ENCODE results near the gene LHFPL6.

Gene LHFPL6

GRCh38 chr13:39365879-39366278 lies 237.1 kb downstream of the LHFPL6 start:
- TF ChIP-seq, protein P1, sequence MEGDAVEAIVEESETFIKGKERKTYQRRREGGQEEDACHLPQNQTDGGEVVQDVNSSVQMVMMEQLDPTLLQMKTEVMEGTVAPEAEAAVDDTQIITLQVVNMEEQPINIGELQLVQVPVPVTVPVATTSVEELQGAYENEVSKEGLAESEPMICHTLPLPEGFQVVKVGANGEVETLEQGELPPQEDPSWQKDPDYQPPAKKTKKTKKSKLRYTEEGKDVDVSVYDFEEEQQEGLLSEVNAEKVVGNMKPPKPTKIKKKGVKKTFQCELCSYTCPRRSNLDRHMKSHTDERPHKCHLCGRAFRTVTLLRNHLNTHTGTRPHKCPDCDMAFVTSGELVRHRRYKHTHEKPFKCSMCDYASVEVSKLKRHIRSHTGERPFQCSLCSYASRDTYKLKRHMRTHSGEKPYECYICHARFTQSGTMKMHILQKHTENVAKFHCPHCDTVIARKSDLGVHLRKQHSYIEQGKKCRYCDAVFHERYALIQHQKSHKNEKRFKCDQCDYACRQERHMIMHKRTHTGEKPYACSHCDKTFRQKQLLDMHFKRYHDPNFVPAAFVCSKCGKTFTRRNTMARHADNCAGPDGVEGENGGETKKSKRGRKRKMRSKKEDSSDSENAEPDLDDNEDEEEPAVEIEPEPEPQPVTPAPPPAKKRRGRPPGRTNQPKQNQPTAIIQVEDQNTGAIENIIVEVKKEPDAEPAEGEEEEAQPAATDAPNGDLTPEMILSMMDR (IDR thresholded peaks at IDR 0.05; ENCODE audit: low read depth, low read length, missing control alignments): no peak
- no peak overlapping the region for H3K4me3 ChIP-seq (ENCODE audit: low read depth, low read length)
- no peak for DNase-seq (ENCODE audit: low read depth)

DNA sequence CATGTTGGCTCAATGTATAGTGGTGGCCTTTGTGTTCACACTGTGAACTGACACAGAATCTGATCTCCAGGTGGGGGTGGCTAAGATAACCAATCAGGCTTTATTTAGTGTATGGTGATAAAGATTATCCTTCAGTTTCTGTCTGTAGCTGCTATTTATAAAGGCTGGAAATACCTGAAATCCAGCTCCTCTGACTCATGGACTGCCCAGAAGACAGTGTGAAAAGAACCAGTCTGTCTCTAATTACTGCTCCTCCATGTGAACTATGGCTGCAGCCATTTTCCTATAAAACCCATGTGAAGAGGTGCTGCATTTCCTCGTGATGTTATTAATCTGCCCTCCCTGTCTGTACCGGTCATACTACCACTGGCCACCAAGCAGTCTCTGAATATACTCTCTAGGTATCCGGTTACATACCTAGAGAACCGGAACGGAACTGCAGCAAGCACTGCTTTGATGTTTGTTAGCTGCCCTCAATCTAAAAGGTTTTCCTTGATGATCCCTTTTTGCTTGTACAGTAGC lies 238.0 kb downstream of the LHFPL6 start:
- H3K4me3 ChIP-seq (ENCODE audit: low read depth, low read length): no peak overlapping the region
- TF ChIP-seq, protein P1 (IDR thresholded peaks at IDR 0.05; ENCODE audit: low read depth, low read length, missing control alignments): no peak
- DNase-seq (ENCODE audit: low read depth): no peak

GRCh38 chr13:39363382-39363772 lies 239.6 kb downstream of the LHFPL6 start:
- TF ChIP-seq, protein P1 (IDR thresholded peaks at IDR 0.05; ENCODE audit: low read depth, low read length, missing control alignments): no peak
- no peak for DNase-seq (ENCODE audit: low read depth)
- H3K4me3 ChIP-seq (ENCODE audit: low read depth, low read length): no peak overlapping the region

GRCh38 chr13:39362652-39363381 lies 240.2 kb downstream of the LHFPL6 start:
- TF ChIP-seq, protein P1 (IDR thresholded peaks at IDR 0.05; ENCODE audit: low read depth, low read length, missing control alignments): no peak
- DNase-seq (ENCODE audit: low read depth): no peak
- H3K4me3 ChIP-seq (ENCODE audit: low read depth, low read length): no peak overlapping the region

DNA sequence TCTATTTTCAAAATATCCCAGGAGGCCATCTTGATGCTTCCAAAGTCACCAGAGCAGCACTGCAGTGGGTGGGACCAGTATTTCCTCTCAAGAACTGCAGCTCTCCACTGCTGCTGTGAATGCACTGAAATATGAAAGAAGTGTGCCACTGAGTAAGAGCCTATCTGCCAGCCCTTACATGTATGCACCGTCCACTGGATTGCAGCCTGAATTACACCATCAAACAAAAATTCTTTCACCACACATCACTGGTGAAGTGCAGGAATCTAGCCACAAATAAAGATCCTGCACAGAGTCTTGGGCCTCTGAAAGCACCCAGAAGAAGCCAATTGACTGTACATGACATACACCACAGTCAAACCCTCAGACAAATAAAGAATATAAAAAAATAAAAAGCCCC lies 249.0 kb downstream of the LHFPL6 start:
- DNase-seq (ENCODE audit: low read depth): no peak
- TF ChIP-seq, protein P1 (IDR thresholded peaks at IDR 0.05; ENCODE audit: low read depth, low read length, missing control alignments): no peak
- no peak overlapping the region for H3K4me3 ChIP-seq (ENCODE audit: low read depth, low read length)

DNA sequence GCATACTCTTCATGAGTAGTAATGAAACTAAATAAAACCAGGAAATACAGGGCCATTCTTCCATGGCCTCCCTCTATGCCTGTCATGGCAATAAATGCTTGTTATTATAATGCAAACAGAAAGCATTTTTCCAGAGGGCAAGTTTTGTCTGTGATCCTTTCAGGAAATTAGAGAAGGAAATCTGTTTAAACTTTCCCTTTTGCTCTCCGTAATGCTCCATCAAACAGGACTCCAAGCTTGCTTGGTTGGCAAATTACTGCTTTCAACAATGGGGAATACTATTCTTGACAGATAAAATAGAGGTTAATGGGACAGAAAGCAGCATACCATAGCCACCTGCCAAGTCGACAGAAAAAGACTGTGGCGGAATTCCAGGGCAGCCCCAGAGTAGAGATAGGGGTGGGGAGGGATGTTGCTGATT lies 252.5 kb downstream of the LHFPL6 start:
- TF ChIP-seq, protein P1 (IDR thresholded peaks at IDR 0.05; ENCODE audit: low read depth, low read length, missing control alignments): no peak
- no peak overlapping the region for H3K4me3 ChIP-seq (ENCODE audit: low read depth, low read length)
- no peak for DNase-seq (ENCODE audit: low read depth)
